ENCODE measurements around the gene PGBD5. TPM values are rescaled to one million over a fixed set of nuclear protein-coding genes. Genes with fewer than 3 reads are reported as not detected.

The PGBD5 gene
- total RNA-seq, 1 donor from 2014 or later, result 14.7 TPM

- H3K4me3 ChIP-seq (ENCODE audit: insufficient read depth, low read depth, low read length), result no peak overlapping the region
- Mint-ChIP-seq H3K4me3 (ENCODE audit: unreplicated experiment) (no peak overlapping the region), H3K27ac (ENCODE audit: unreplicated experiment) (no peak overlapping the region), H3K4me1 (ENCODE audit: low read depth, unreplicated experiment) (peaks cover 8% of the 10 kb centered on the region), H3K9me3 (ENCODE audit: unreplicated experiment) (no peaks in the 10 kb centered on the region), H3K27me3 (ENCODE audit: low read depth, unreplicated experiment) (peaks cover 10% of the 10 kb centered on the region), H3K36me3 (ENCODE audit: low read depth, unreplicated experiment) (peaks cover 36% of the 10 kb centered on the region)
- no peak overlapping the region for H3K27ac ChIP-seq (ENCODE audit: low read depth, low read length)
- no peak overlapping the region for H2AFZ ChIP-seq (ENCODE audit: low read depth, low read length)
- no peaks in the 10 kb centered on the region for H3K4me1 ChIP-seq (ENCODE audit: insufficient read depth, low read length)
- H3K27me3 ChIP-seq (ENCODE audit: insufficient read depth, low read length), result no peaks in the 10 kb centered on the region
- no peaks in the 10 kb centered on the region for H3K79me2 ChIP-seq (ENCODE audit: insufficient read depth, low read length)
- no peaks in the 10 kb centered on the region for H4K20me1 ChIP-seq (ENCODE audit: insufficient read depth, low read length)
- peaks cover 2% of the 10 kb centered on the region for H3K9me3 ChIP-seq (ENCODE audit: insufficient read depth, low read depth, low read length)
- H3K36me3 ChIP-seq (ENCODE audit: insufficient read depth, low read length), result no peaks in the 10 kb centered on the region
- FAIRE-seq (no peak), DNase-seq (ENCODE audit: low read depth) (no peak)
- no peak overlapping the region for H3K9ac ChIP-seq (ENCODE audit: low read length)
- no peak overlapping the region for H3K4me2 ChIP-seq (ENCODE audit: low read length)
- TF ChIP-seq CTCF (IDR thresholded peaks at IDR 0.05; ENCODE audit: insufficient read depth, low read depth, low read length) (no peak), EZH2 (IDR thresholded peaks at IDR 0.05; ENCODE audit: insufficient read depth, low read length) (no peak)
These were observed 60.3 kb downstream of the PGBD5 start for GRCh38 chr1:230365723-230366307.

- Histone ChIP-seq H2AFZ (ENCODE audit: low read depth, low read length) (no peak overlapping the region), H3K27me3 (ENCODE audit: insufficient read depth, low read length) (no peaks in the 10 kb centered on the region), H4K20me1 (ENCODE audit: insufficient read depth, low read length) (no peaks in the 10 kb centered on the region), H3K9me3 (ENCODE audit: insufficient read depth, low read depth, low read length) (no peaks in the 10 kb centered on the region), H3K4me1 (ENCODE audit: insufficient read depth, low read length) (peaks cover 5% of the 10 kb centered on the region), H3K79me2 (ENCODE audit: insufficient read depth, low read length) (no peaks in the 10 kb centered on the region), H3K27ac (ENCODE audit: low read depth, low read length) (no peak overlapping the region), H3K4me3 (ENCODE audit: insufficient read depth, low read depth, low read length) (no peak overlapping the region), H3K9ac (ENCODE audit: low read length) (no peak overlapping the region), H3K36me3 (ENCODE audit: insufficient read depth, low read length) (no peaks in the 10 kb centered on the region), H3K4me2 (ENCODE audit: low read length) (no peak overlapping the region)
- Mint-ChIP-seq H3K9me3 (ENCODE audit: unreplicated experiment) (no peaks in the 10 kb centered on the region), H3K27ac (ENCODE audit: unreplicated experiment) (no peak overlapping the region), H3K4me3 (ENCODE audit: unreplicated experiment) (no peak overlapping the region), H3K4me1 (ENCODE audit: low read depth, unreplicated experiment) (peaks cover 4% of the 10 kb centered on the region), H3K27me3 (ENCODE audit: low read depth, unreplicated experiment) (peaks cover 6% of the 10 kb centered on the region), H3K36me3 (ENCODE audit: low read depth, unreplicated experiment) (peaks cover 30% of the 10 kb centered on the region)
- no peak for DNase-seq (ENCODE audit: low read depth)
- FAIRE-seq, result no peak
- TF ChIP-seq CTCF (IDR thresholded peaks at IDR 0.05; ENCODE audit: insufficient read depth, low read depth, low read length) (no peak), EZH2 (IDR thresholded peaks at IDR 0.05; ENCODE audit: insufficient read depth, low read length) (no peak)
These were observed 63.2 kb downstream of the PGBD5 start for GRCh38 chr1:230362949-230363348.

- H4K20me1 ChIP-seq (ENCODE audit: insufficient read depth, low read length), result no peaks in the 10 kb centered on the region
- no peak for TF ChIP-seq CTCF (IDR thresholded peaks at IDR 0.05; ENCODE audit: insufficient read depth, low read depth, low read length)
- no peak for TF ChIP-seq EZH2 (IDR thresholded peaks at IDR 0.05; ENCODE audit: insufficient read depth, low read length)
- no peak overlapping the region for H2AFZ ChIP-seq (ENCODE audit: low read depth, low read length)
- Mint-ChIP-seq H3K27me3 (ENCODE audit: low read depth, unreplicated experiment) (peaks cover 4% of the 10 kb centered on the region), H3K36me3 (ENCODE audit: low read depth, unreplicated experiment) (peaks cover 27% of the 10 kb centered on the region), H3K27ac (ENCODE audit: unreplicated experiment) (no peak overlapping the region), H3K4me3 (ENCODE audit: unreplicated experiment) (no peak overlapping the region), H3K4me1 (ENCODE audit: low read depth, unreplicated experiment) (peaks cover 3% of the 10 kb centered on the region), H3K9me3 (ENCODE audit: unreplicated experiment) (no peaks in the 10 kb centered on the region)
- H3K4me1 ChIP-seq (ENCODE audit: insufficient read depth, low read length), result peaks cover 5% of the 10 kb centered on the region
- H3K27ac ChIP-seq (ENCODE audit: low read depth, low read length), result no peak overlapping the region
- DNase-seq (ENCODE audit: low read depth) (no peak), FAIRE-seq (no peak)
- H3K27me3 ChIP-seq (ENCODE audit: insufficient read depth, low read length), result no peaks in the 10 kb centered on the region
- H3K4me3 ChIP-seq (ENCODE audit: insufficient read depth, low read depth, low read length), result no peak overlapping the region
- H3K4me2 ChIP-seq (ENCODE audit: low read length), result no peak overlapping the region
- H3K9me3 ChIP-seq (ENCODE audit: insufficient read depth, low read depth, low read length), result no peaks in the 10 kb centered on the region
- H3K36me3 ChIP-seq (ENCODE audit: insufficient read depth, low read length), result no peaks in the 10 kb centered on the region
- no peak overlapping the region for H3K9ac ChIP-seq (ENCODE audit: low read length)
- H3K79me2 ChIP-seq (ENCODE audit: insufficient read depth, low read length), result no peaks in the 10 kb centered on the region
These were observed 64.2 kb downstream of the PGBD5 start for GRCh38 chr1:230361941-230362340.

All from astrocyte (in vitro differentiated cells and primary cell).